HG03520 (cell line): ENCODE measurements around the gene TMEM132D.
"Not testable (repeated sequence)": the region's sequence is repeated elsewhere in the genome, so short reads cannot be mapped to it uniquely, and the experiment has no call there.

Experiments
- ATAC-seq: cut with Tn5 transposase; IDR thresholded peaks from one replicate; pipeline ENCODE4 v1.9.1; 2021; ENCODE audit warnings: mild to moderate bottlenecking, moderate library complexity; ENCODE audit not compliant: unreplicated experiment

The TMEM132D gene

DNA sequence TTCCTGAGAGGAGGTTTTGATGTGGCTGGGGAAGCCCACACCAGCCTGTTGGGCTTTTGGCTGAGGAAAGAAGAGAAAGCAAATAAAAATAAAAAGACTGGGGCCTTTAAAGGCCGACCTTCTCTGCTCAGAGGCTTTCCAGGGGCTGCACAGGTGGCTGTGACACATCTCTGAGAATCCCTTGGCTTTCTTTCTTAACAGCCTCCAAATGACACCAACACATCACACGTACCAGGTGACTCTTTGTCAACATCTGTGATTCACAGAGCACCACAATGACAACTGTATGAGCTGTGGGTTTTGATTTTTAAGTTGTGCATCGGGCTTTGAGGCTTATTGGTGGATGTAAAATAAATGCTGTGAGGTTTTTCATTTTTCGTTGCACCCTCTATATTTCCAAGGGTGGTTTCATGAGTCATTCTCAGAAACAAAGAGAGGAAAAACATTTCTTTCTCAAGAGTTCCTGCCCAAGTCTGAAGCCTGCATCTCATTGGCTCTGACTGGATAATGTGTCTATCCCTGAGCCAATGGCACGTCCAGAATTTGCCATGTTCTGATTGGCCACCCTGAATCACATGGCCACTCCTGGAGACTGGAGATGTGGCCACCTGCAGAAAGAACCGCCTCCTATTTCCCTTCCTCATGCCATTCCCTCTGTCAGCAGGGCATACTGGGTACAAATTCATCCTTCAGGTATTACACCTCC, 701.6 kb downstream of the TMEM132D start:
- ATAC-seq = no peak

DNA sequence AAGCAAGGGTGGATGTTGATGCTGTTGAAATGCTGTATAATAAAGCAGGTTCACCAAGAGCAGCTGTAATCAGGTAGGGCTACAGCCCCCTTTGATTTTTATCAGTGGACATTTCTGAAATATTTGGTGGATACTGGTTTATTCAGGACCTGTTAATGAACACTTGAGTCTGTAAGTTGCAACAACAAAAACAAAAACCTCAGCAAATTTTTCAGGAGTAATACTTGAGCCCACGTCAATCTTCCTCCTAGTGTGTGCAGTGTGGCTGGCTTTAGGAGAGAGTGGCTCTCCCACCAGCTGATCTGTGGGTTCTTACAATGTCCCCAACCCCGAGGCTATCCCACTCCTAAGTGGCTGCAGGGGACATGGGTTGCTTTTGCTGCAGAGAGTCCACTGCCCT, 702.8 kb downstream of the TMEM132D start:
- no peak for ATAC-seq

DNA sequence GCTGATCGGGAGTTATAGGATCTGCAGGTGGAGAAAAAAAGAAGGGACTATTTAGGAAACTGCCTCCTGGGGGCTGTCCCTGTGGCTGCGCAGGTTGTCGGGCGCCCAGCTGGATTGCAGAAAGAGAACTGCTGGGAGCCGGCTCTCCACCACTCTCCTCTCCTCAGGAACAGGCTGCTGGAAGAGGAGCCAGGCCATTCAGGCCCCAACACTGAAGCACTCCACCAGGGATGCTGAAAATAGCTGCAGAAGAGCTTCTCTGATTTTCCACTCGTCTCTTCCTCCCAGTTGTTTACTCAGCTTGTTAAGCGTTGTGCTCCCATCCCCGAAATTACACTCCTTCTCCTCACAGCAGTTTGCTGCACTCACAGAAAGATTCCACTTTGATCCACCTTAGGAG, 703.2 kb downstream of the TMEM132D start:
- no peak for ATAC-seq

DNA sequence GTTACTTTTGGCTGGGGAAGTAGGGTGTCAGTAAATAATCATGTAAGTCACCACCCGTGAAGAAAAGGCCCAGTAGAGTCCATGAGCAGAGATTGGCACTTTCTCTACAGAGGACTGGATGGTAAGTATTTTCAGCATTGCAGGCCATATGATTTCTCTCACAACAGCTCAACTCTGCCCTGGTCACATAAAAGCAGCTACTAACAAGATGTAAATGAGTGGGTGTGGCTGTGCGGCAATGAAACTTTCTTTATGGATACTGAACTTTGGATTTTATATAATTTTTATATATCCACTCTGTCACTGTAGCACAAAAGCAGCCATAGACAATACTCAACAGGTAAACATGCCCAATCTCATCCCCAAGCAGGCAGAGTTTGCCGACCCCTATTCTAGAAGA, 706.9 kb downstream of the TMEM132D start:
- no peak for ATAC-seq

DNA sequence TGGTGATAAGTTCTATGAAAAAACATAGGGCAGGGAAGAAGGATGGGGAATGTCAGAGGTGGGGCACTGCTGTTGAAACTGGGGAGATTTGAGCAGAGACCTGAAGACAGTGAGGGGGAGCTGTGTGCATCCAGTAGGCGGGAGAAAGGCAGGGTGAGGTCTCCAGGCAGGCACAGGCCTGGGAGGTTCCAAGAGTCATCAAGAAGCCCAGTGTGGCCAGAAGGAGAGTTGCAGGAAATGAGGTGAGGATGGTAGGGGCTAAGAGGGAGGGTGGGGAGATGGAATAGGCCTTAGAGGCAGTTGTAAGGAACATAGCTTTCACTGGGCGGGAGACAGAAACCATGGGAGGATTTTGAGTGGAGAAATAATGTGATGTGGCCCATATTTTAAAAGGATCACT, 708.7 kb downstream of the TMEM132D start:
- ATAC-seq = no peak

DNA sequence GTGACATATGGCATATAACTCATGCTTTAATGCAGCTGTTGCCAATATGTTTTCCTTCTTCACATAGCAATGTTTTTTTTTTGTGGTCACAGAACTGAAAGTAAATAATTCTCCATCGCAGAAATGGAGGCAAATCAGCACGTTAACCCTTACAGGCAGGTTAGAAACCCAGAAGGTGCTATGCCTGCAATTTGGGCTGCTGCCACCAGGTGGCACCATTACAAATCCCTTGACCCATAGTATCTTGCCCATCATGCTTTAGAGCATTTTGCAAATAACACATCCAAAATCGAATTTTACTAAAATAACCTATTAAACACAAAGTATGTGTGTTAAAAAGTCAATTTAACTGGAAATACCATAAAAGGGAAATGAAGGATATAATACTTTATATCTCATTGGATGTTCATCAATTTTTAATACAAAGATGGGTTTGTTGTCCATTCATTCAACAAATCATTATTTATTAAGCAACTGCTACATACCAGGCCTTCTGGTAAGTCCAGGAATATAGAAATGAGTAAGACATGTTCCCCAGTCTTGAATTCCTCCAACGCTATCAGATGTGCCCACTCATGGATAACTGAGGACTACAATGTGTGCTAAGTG, 710.5 kb downstream of the TMEM132D start:
- no peak for ATAC-seq

DNA sequence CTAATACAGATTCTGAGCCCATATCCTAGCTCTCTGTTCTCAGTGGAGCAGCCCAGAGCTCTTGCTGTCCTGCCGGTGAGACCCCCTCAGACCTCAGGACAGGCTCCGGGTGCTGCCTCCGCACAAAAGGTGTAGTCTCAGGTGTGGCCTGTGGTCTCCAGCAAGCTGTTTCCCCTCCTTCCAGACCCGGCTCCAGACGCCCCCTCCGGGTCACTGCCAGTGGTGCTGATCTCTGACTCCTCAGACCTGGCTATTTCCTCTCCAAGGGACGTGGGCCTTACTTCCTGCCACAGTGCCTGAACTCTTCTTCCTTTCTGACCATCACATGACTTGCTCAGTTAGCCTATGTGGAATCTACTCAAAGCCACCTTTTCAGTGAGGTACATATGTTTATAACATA, 713.0 kb downstream of the TMEM132D start:
- no peak for ATAC-seq

DNA sequence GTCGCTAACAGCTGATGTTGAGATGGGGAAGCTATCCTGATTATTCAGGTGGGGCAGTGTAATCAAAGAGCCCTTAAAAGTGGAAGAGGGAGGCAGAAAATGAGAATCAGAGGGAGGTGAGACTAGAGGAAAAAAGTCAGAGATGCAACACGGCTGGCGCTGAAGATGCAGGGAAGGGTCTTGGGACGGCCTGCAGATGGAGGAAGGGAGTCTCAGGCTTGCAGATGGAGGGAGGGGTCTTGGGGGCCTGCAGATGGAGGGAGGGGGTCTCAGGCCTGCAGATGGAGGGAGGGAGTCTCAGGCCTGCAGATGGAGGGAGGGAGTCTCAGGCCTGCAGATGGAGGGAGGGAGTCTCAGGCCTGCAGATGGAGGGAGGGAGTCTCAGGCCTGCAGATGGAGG, 713.9 kb downstream of the TMEM132D start:
- not testable (repeated sequence) for ATAC-seq

DNA sequence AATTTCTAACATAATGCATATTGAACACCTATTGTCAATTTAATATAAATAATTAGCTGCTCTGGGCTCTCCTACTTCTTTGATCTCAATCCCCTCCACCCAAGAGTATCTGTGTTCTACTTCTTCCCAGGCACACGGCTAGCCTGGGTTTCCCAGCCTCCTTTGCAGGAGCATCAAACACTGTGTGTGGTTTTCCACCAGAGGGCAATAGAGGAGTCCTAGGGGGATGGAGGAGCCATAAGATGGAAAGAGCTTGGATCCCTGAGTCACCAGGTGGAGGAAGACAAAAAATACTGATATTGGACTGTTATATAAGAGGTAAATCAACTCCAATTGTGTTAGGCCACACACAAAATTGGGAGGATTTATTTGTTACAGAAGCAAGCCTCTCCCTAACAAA, 716.9 kb downstream of the TMEM132D start:
- ATAC-seq = no peak

DNA sequence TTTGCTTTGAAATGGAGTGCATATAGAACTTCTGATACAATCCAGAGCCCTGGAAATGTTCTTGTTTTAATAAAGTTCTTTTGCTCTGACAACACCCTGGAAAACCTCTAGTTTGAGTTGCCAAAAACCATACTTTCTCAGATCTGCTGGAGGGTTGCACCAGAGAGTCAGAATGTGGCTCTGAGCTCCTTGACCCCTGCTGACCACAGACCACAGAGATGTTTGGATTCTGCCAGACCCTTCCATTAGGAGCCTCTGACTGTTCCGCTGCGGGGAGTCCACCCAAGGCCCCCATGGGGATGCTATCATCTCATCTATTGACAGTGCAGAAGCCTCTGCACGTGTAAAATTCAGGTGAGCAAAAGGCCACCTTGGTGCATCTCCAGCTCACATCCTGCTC, 718.0 kb downstream of the TMEM132D start:
- no peak for ATAC-seq

DNA sequence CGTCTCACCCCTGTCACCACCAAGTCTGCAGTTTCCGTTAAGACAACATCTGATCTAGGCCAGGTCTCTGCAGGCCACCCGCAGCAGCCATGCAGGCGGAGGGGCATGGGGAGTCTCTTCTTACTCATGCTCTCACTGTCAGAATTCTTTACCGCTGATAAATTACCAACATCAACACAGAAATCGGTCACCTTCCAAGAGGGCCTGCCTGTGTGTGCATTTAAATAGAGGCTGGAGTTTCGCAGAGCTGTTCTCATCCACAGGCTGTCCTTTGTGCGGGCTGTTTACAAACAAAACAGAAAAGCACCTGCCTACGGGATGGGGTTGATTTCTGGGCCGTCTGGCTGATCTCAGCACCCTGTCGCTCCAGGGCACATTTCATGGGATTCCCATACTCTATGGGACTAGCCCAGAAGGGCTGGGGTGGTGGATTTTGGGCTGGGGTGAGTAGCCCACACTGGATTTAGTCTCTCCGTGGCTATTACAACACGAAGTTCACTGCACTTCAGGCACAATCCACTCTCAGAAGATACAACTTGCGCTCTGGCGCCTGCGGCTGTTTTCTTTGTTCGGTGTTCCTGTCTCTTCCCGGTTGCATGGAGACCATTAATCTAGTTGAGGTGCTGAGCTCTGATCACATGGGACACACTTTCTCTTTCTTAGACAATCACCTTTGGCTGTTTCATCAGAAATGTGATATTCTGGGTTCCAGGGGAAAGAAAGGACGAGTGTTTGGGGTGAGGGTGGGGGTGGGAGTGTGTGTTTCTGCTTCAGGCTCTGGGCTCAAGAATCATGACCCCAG, 719.5 kb downstream of the TMEM132D start:
- ATAC-seq = no peak

DNA sequence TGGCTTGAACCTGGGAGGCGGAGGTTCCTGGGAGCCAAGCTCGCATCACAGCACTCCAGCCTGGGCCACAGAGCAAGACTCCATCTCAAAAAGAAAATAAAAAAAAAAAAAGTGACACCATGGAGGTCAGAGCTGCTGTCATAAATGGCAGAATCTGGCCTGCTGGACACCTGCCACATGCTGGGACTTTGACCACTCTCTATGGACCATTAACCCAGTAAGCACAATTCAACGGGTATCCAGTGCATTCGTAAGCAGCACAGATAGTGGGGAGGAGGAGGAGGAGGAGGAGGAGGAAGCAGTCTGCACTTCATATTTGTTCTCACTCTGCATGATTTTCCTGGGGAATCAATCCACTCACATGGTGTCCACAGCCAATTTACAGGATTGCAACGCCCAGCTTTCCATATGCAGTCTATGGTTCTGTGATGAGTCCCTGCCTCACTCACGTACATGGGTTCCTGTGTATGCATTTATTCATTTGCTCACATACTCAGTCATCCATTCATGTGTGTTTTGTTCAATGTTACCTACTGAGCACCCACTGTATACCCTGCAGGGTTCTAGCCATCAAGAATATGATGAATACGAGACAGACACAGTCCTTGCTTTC, 723.8 kb downstream of the TMEM132D start:
- ATAC-seq = no peak

DNA sequence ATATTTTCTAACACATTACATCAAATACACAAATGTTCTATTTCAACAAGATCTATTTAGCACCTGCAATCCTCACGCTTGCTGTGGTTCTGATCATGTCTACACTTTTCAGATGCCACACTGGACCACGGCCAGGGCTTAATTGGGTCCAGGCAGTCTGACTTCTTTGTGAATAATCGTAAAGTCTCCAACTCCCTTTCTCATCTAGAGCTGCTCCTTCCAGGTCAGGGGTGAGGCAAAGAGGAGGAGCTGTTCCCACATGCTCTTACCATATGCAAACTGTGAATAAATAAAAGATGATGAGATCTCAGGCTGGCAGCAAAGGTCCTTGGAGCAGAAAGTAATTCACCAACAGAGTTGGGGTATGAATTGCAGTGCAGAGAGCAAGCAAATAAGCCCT, 733.9 kb downstream of the TMEM132D start:
- ATAC-seq = no peak

DNA sequence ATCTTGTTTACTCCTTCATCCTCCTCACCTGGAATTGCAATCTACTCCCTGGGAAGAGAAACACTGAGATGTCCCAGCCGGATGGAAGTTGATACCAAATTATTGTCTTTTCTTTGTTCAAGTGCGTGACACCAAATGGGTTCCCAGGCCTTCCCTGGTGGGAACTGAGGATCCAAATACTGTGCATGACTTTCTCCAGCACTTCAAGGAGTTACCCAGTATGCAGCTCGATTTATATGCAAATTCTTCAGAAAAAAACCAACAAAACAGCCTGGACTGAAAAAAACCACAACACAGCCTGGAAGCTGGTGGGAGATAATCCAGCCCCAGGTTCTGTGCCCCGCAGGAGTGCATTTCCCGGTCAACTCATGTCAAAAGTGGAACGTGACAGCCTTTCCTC, 740.0 kb downstream of the TMEM132D start:
- no peak for ATAC-seq

DNA sequence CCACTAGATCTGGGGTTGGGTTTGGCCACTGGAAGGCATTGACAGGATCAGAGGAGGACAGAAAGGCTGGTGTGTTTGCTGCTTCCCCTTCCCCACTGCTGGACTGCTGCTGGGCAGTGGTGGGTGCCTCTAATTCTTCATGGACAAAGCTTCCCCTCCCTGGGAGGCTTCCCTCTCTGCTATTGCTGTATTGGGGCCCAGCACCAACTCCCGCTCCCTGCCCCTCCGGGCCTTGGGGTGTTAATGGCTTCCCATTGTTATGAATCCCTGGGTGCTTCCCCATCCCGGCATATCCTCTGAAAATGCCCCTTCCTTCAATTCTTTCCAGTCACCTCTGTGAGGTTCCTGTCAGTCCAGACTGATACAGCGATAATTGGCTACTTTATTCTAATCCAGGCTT, 740.4 kb downstream of the TMEM132D start:
- no peak for ATAC-seq

DNA sequence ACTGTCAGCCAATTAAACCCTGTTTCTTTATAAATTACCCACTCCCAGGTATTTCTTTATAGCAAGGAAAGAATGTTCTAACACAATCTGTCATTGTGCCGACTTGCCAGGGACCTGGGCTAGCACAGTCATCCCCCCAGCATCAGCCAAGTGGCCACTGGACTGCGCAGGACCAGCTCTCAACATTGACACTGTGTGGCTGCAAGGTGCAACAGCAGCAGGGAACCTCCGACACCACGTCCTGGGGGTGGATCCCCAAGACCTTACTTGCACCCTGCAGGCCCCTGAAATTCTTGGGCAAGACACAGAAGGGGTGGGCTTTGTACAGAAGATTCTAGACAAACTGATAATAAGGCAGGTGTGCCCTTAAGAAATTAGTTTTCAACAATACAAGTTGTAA, 741.0 kb downstream of the TMEM132D start:
- no peak for ATAC-seq

DNA sequence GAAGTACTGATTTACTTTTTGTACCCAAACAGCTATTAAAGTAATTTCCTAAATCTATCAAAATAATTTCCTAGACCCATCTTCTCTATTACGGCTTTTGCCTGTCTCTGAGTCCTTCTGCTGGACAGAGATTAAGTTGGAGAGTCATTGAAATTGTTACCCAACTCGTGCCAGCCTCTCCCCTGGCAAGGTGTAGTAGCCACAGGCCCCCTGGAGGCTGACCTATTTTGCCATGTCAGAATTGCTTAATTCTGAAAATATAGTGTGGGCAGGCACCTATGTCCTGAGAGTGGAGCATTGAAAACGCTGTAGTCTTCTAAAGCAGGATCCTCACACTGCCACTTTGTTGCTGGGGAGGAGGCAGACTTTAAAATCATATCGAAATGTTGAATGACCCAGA, 742.3 kb downstream of the TMEM132D start:
- no peak for ATAC-seq

DNA sequence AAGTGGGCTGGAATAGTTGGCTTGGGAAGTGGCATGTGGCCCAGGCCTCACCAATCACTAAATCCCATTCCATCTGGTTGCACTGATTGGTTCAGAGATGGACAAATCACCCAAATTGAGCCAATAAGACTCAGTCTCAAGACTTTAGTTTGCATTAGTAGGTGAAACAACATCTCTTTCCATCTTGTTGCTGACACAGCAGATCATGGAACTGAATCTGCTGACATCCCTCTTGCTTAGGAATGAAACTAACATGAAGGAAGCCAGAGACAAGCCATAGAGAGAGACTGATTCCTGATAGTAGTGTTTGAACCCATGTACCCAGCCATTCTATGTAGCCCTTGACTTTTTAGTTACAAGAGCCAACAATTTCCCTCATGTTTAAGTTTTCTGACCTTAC, 743.5 kb downstream of the TMEM132D start:
- no peak for ATAC-seq

DNA sequence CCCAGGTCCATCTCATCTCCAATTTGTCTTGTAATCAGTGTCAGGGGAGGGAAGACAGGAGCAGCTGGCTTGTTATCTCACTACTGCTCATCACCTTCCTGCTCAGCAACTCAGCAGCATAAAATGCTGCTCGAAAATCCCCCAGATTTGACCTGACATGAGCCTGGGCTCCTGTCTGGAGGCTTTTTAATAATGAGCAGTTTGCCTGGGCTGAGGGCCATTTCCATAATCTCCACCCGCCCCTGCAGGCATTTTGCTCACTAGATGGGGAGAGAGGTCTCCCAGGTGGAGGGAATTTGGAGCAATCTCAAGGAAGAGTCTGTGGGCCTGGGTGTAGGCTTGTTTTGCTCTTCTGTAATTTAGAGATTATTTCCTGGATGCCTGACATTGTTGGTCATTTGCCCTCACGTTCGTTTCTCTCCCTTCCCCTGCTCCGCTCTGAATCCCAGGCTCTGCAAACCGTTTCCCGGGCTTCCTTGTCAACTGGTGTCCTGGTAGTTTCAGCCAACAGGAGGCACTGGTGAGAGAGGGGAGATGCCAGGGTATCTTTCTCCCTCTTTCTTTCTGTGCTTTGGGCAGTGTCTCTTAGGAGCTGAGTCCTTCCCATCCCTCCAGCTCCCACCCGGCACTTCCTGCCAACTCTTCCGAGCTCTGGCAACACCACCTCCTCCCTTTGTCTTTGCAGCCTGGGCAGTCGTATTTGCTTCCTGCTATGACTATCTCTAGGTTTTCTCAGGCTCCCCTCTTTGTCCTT, 751.3 kb downstream of the TMEM132D start:
- no peak for ATAC-seq

DNA sequence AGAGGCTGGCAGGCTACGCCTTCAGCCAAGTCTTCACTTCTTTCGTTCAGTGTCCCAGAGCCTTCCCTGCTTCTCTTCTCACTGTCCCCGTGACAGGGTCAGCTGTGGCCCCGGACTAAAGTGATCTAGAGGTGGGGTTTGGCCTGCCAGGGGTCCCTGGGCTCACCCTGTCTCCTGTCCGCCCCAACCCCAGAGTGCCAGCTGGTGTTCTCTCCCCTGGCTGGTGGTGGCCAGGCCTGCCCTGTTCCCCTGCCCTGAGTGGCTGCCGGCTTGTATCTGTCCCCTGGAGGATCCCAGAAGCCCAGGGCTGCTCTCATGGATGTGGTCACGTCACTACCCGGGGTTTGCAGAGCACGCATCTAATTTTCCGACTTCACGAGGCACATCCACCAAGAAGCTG, 753.1 kb downstream of the TMEM132D start:
- ATAC-seq = no peak

DNA sequence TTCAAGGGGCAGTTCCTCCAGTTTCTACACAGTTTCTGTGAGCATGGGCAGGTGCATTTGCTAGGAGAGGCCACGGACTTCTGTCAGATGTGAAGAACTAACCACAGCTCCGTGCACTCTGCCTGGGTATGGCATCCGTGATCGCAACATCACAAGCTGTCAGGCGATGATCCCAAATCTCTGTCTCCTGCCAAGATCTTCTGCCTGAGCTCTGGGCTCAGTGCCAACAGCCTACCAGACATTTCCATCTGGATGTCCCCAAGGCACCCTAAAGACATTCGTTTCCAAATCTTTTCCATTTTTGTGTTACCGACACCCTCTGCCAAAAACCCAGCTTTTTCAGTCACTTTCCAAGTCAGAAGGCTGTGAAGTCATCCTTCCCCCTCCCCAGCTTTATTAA, 758.4 kb downstream of the TMEM132D start:
- no peak for ATAC-seq
